Activated CD4-positive, CD25-positive, alpha-beta regulatory T cell treated with anti-CD3 and anti-CD28 coated beads, Interleukin-2, amount 50 U/mL, for 72 hours (primary cell): Measurements from ENCODE around the gene CLNK.

Experiments
- DNase-seq: peaks from one replicate; pipeline ENCODE4 v3.0.0; 2021

Gene CLNK

GRCh38 chr4:10438924-10439323 is 245.6 kb downstream of the CLNK start:
- DNase-seq = no peak

GRCh38 chr4:10437735-10438134 is 246.8 kb downstream of the CLNK start:
- DNase-seq = no peak
